Panc1 (cell line): ENCODE measurements around the gene SYNPR. TPM values are rescaled to one million over a fixed set of nuclear protein-coding genes. Genes with fewer than 3 reads are reported as not detected.

Source experiments
- ATAC-seq: fragments of 200-7000 bp; cut with Tn5 transposase; 2 replicates; pipeline ENCODE4 v1.9.1; 2020; ENCODE audit warnings: mild to moderate bottlenecking, moderate library complexity
- BruUV-seq: library from RNA; stranded (reverse); fragments of 400-500 nt; replicated peaks from 2 replicates; lab custom pipeline; 2021; lab: Mats Ljungman, UMichigan
- CTCF ChIA-PET: fragments of 300-600 bp; sonication (Branson Sonifier 250); formaldehyde crosslinking; loops from one replicate; lab custom pipeline; 2022; ENCODE audit warnings: antibody characterized with exemption; lab: Charles Lee
- POLR2A ChIA-PET: fragments of 300-600 bp; sonication (Branson Sonifier 250); formaldehyde crosslinking; loops from one replicate; lab custom pipeline; 2022; ENCODE audit warnings: antibody characterized with exemption; lab: Charles Lee
- DNase-seq: peaks from one replicate; pipeline ENCODE4 v3.0.0-alpha.2; 2010; ENCODE audit warnings: low read depth, low spot score
- H3K27ac ChIP-seq: 2 replicates; pipeline ENCODE4 v1.5.1; 2011; ENCODE audit warnings: mild to moderate bottlenecking, low read length, inconsistent platforms
- H3K27me3 ChIP-seq: fragments of 200-500 bp; sonication (Bioruptor generic); 2 replicates; pipeline ENCODE4 v1.6.0; 2014; ENCODE audit warnings: low read length, inconsistent platforms; ENCODE audit not compliant: control insufficient read depth, insufficient read depth
- H3K36me3 ChIP-seq: fragments of 200-500 bp; sonication (Bioruptor generic); 2 replicates; pipeline ENCODE4 v1.5.1; 2014; ENCODE audit warnings: inconsistent platforms, mild to moderate bottlenecking, low read length, moderate library complexity; ENCODE audit not compliant: control insufficient read depth, insufficient read depth
- H3K4me1 ChIP-seq: 2 replicates; pipeline ENCODE4 v1.5.1; 2011; ENCODE audit warnings: inconsistent platforms, mild to moderate bottlenecking, low read length, moderate library complexity; ENCODE audit not compliant: control insufficient read depth, insufficient read depth
- H3K4me3 ChIP-seq, 2 experiments: 2 replicates each; pipeline ENCODE4 v1.5.1; 2011 to 2012; ENCODE audit warnings: low read depth in 2 of 2, low read length in 2 of 2, mild to moderate bottlenecking in 2 of 2, inconsistent platforms in 1 of 2, moderate library complexity in 1 of 2
- H3K9me3 ChIP-seq: fragments of 200-500 bp; sonication (Bioruptor generic); 2 replicates; pipeline ENCODE4 v1.5.1; 2014; ENCODE audit warnings: low read depth, mild to moderate bottlenecking, inconsistent platforms, low read length, moderate library complexity; ENCODE audit not compliant: control insufficient read depth, insufficient read depth
- POLR2AphosphoS5 ChIP-seq: IDR thresholded peaks from 2 replicates; pipeline ENCODE4 v1.6.1; 2012; ENCODE audit warnings: mild to moderate bottlenecking, low read depth, low read length, moderate library complexity
- SIN3A ChIP-seq: IDR thresholded peaks from 2 replicates; pipeline ENCODE4 v1.6.1; 2012; ENCODE audit warnings: low read depth, mild to moderate bottlenecking, low read length, moderate library complexity, borderline replicate concordance; ENCODE audit not compliant: insufficient read depth
- TCF7L2 ChIP-seq: IDR thresholded peaks from 2 replicates; pipeline ENCODE4 v1.6.1; 2011; ENCODE audit warnings: mild to moderate bottlenecking, low read depth, low read length, inconsistent platforms
- in situ Hi-C: cut with HindIII; loops from 2 replicates; pipeline ENCODE4 v1.10.0; 2016; ENCODE audit warnings: low sequenced_read_pairs, low pct_unique_long_range_greater_than_20kb
- intact Hi-C: fragments of 100-400 bp; cut with micrococcal nuclease; formaldehyde crosslinking; loops from one replicate; pipeline ENCODE4 v1.10.0; 2022; ENCODE audit not compliant: unreplicated experiment
- total RNA-seq: library from RNA; stranded (reverse); gene quantifications from one replicate; pipeline ENCODE4 v1.2.1, GENCODE V29; 2021; ENCODE audit not compliant: unreplicated experiment
- TF ChIP-seq, protein P1 (sequence below): fragments of 450-650 bp; IDR thresholded peaks from 2 replicates; pipeline ENCODE4 v1.5.1; 2017; ENCODE audit warnings: mild to moderate bottlenecking
- TF ChIP-seq, protein P2 (sequence below), 2 experiments: IDR thresholded peaks; 2 replicates each; pipeline ENCODE4 v1.6.1; 2011 to 2012; ENCODE audit warnings: low read depth in 2 of 2, control low read depth in 1 of 2, low read length in 1 of 2, mild to moderate bottlenecking in 1 of 2, moderate library complexity in 1 of 2; ENCODE audit not compliant: insufficient read depth in 1 of 2

The SYNPR gene
- total RNA-seq, 1 experiment from 2014 or later, result not detected

DNA sequence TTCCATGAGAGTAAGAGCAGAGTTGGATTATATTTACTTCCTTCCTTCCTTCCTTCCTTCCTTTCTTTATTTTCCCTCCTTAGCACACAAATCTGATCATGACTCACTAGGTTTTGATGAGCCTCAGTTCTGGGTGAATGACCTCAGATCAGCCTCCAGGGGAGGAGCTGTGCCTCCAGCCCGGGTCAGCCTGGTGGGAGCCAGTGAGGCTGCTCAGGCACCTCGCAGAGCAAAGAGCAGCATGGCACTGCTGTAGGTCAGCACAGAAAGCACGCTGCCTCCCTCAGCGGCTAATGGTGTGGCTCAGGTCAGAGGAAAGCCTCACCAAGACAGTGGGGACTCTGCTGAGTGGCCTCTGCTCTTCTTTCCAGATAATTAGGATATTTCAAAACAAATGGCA is 108.5 kb downstream of the SYNPR start:
- no peak overlapping the region for H3K27ac ChIP-seq
- in situ Hi-C loops, result no loop called here
- ATAC-seq, result no peak
- DNase-seq, result no peak
- POLR2A ChIA-PET, result no interaction called here
- H3K27me3 ChIP-seq, result no peaks in the 10 kb centered on the region
- intact Hi-C loops, result no loop called here
- no peaks in the 10 kb centered on the region for H3K36me3 ChIP-seq
- no TSS peak for BruUV-seq
- CTCF ChIA-PET, result no interaction called here
- no peaks in the 10 kb centered on the region for H3K4me1 ChIP-seq
- no peak overlapping the region for H3K4me3 ChIP-seq
- no peak for TF ChIP-seq TCF7L2
- TF ChIP-seq, protein P1, sequence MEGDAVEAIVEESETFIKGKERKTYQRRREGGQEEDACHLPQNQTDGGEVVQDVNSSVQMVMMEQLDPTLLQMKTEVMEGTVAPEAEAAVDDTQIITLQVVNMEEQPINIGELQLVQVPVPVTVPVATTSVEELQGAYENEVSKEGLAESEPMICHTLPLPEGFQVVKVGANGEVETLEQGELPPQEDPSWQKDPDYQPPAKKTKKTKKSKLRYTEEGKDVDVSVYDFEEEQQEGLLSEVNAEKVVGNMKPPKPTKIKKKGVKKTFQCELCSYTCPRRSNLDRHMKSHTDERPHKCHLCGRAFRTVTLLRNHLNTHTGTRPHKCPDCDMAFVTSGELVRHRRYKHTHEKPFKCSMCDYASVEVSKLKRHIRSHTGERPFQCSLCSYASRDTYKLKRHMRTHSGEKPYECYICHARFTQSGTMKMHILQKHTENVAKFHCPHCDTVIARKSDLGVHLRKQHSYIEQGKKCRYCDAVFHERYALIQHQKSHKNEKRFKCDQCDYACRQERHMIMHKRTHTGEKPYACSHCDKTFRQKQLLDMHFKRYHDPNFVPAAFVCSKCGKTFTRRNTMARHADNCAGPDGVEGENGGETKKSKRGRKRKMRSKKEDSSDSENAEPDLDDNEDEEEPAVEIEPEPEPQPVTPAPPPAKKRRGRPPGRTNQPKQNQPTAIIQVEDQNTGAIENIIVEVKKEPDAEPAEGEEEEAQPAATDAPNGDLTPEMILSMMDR, result no peak
- no peak for TF ChIP-seq SIN3A
- TF ChIP-seq, protein P2, sequence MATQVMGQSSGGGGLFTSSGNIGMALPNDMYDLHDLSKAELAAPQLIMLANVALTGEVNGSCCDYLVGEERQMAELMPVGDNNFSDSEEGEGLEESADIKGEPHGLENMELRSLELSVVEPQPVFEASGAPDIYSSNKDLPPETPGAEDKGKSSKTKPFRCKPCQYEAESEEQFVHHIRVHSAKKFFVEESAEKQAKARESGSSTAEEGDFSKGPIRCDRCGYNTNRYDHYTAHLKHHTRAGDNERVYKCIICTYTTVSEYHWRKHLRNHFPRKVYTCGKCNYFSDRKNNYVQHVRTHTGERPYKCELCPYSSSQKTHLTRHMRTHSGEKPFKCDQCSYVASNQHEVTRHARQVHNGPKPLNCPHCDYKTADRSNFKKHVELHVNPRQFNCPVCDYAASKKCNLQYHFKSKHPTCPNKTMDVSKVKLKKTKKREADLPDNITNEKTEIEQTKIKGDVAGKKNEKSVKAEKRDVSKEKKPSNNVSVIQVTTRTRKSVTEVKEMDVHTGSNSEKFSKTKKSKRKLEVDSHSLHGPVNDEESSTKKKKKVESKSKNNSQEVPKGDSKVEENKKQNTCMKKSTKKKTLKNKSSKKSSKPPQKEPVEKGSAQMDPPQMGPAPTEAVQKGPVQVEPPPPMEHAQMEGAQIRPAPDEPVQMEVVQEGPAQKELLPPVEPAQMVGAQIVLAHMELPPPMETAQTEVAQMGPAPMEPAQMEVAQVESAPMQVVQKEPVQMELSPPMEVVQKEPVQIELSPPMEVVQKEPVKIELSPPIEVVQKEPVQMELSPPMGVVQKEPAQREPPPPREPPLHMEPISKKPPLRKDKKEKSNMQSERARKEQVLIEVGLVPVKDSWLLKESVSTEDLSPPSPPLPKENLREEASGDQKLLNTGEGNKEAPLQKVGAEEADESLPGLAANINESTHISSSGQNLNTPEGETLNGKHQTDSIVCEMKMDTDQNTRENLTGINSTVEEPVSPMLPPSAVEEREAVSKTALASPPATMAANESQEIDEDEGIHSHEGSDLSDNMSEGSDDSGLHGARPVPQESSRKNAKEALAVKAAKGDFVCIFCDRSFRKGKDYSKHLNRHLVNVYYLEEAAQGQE (IDR thresholded peaks at IDR 0.05; ENCODE audit: insufficient read depth in 1 of 2, low read depth in 2 of 2, low read length in 1 of 2), result no peak
- TF ChIP-seq POLR2AphosphoS5, result no peak
- H3K9me3 ChIP-seq, result no peaks in the 10 kb centered on the region

DNA sequence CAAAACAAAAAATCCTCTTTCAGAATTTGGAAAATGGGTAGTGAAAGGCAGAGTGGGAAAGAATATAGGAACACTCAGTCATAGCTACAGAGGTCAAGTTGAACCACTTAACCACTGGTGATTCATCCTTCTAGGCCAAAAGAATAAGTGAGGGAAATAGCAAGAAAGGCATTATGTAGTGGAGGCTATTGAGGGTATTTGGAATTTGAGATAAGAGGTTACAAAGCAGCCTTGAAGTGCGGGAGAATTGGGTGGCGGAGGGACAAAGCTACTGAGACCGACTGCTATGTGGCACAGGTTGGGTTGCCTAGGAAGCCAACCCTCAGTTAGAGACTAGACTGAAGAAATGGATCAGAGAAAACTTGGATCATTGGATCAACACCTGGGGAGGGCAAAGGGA is 109.5 kb downstream of the SYNPR start:
- H3K27me3 ChIP-seq, result no peaks in the 10 kb centered on the region
- in situ Hi-C loops, result no loop called here
- no peaks in the 10 kb centered on the region for H3K36me3 ChIP-seq
- intact Hi-C loops, result no loop called here
- DNase-seq, result no peak
- ChIA-PET CTCF (no interaction called here), POLR2A (no interaction called here)
- no peak for ATAC-seq
- H3K9me3 ChIP-seq, result no peaks in the 10 kb centered on the region
- H3K27ac ChIP-seq, result no peak overlapping the region
- no peak overlapping the region for H3K4me3 ChIP-seq
- TF ChIP-seq POLR2AphosphoS5, result no peak
- no peak for TF ChIP-seq SIN3A
- TF ChIP-seq, protein P2 (IDR thresholded peaks at IDR 0.05; ENCODE audit: insufficient read depth in 1 of 2, low read depth in 2 of 2, low read length in 1 of 2), result no peak
- TF ChIP-seq, protein P1, result no peak
- TF ChIP-seq TCF7L2, result no peak
- BruUV-seq, result no TSS peak
- H3K4me1 ChIP-seq, result no peaks in the 10 kb centered on the region
